Gastroesophageal sphincter (tissue), 3 donors: ENCODE measurements around the gene VPS37C.

Experiments
- POLR2A ChIP-seq, 2 donors: fragments of 450-650 bp; IDR thresholded peaks; one replicate each; pipeline ENCODE4 v1.6.1; 2017; ENCODE audit warnings: antibody characterized with exemption in 2 of 2, mild to moderate bottlenecking in 2 of 2, moderate library complexity in 1 of 2
- POLR2AphosphoS5 ChIP-seq: sonication (generic); formaldehyde crosslinking; IDR thresholded peaks from one replicate; pipeline ENCODE4 v1.6.1; 2017; ENCODE audit warnings: antibody characterized with exemption
- TF ChIP-seq, protein P1 (sequence below), 4 experiments: fragments of 200-600 bp in 2 of 4; fragments of 450-650 bp in 2 of 4; sonication (generic) in 1 of 4; IDR thresholded peaks; one replicate each; pipeline ENCODE4 v1.5.1; 2017 to 2019; ENCODE audit warnings: antibody characterized with exemption in 4 of 4, mild to moderate bottlenecking in 2 of 4, moderate library complexity in 2 of 4

DNA sequence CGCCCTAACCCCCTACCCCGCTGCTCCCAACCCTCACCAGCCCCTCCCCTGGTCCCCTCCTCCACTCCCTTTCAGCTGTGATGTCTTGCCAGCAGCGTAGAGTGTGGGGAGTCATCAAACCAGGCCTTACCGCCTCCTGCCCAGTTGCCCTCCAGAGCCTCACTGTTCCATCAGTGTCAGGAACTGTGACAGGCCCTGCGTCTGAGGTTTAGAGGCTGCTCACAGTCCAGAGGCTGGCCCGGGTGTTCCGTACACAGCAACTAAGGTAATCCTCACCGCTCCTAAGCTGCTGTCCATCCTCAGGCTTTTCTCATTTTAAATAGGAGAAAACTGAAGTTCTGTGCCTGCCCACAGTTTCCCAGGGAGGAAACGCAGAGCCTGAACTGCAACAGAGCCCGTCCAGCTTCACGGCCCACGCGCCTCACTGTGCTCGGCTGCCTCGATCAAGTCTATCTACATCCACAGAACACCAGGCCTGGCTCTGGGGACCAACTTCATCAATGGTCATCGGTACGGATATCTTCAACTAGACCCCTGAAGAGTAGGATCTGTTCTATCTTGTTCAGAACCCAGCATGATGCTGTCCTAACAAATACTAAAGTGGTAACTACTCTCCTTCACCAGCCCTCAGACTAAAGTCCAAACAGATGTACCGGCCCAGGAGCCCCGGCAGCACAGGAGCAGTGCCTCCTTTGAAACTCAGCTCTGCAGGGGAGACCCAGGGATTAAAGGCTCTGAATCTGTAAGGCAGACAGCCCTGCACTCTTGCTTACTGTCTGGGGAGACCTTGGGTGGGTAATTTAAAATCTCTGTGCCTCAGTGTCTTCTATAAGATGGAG is 10.3 kb downstream of the VPS37C start:
- TF ChIP-seq, protein P1, sequence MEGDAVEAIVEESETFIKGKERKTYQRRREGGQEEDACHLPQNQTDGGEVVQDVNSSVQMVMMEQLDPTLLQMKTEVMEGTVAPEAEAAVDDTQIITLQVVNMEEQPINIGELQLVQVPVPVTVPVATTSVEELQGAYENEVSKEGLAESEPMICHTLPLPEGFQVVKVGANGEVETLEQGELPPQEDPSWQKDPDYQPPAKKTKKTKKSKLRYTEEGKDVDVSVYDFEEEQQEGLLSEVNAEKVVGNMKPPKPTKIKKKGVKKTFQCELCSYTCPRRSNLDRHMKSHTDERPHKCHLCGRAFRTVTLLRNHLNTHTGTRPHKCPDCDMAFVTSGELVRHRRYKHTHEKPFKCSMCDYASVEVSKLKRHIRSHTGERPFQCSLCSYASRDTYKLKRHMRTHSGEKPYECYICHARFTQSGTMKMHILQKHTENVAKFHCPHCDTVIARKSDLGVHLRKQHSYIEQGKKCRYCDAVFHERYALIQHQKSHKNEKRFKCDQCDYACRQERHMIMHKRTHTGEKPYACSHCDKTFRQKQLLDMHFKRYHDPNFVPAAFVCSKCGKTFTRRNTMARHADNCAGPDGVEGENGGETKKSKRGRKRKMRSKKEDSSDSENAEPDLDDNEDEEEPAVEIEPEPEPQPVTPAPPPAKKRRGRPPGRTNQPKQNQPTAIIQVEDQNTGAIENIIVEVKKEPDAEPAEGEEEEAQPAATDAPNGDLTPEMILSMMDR (IDR thresholded peaks at IDR 0.05) = no peak
- TF ChIP-seq POLR2AphosphoS5 (no peak), POLR2A (IDR thresholded peaks at IDR 0.05) (no peak)
